ENCODE results near the gene PRCC. TPM values are rescaled to one million over a fixed set of nuclear protein-coding genes. Genes with fewer than 3 reads are reported as not detected.
"Not testable (repeated sequence)": the region's sequence is repeated elsewhere in the genome, so short reads cannot be mapped to it uniquely, and the experiment has no call there.

The PRCC gene
- total RNA-seq, 1 donor from 2014 or later = 64.4 TPM

DNA sequence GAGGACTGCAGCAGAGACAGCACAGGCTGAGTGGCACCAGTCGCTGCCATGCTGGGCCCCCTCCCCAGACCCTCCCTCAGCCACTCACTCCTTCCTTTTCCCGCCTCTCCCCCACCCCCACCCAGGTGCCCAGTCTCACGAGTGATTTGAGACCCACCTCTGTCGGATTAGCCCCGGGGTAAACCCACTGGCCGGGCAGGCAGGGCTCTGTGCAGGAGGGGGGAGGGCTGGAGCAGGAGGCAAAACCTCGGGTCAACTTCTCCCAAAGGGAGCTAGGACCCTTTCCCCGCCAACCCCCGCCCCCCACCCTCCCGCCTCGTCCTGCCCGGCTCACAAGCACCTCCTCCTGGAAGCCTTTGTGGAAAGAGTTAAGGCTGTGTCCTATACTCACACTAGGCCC lies 23.0 kb upstream of the PRCC start:
- no peak for DNase-seq (ENCODE audit: low spot score)

DNA sequence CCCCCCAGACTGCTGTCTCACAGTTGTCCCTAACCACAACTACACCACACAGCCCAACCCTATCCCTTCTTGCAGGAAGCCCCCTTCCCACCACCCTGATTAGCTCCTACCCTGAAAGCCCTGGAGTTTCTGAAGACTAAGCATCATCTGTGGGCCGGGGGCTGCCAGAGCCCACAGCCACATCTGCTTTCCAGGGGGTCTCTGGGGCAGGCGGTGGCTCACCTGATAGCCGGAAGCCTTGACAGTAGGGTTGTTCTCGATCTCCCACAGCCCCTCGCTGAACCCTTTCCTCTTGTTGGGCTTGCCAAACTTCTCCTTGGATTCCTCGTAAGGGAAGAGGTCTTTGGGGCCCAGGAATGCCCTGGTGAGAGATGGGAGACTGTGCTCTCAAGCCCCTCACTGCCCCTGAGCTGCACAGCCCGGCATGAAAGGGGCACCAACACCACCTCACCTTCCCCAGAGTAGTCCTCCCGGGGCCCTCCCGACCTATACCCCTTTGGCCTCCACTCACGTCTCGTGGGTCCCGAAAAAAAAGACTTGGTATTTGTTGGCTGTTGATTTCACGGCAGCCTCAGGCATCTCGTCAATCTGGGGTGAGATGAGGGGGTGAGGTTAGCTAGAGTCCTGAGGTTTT lies 22.4 kb upstream of the PRCC start:
- DNase-seq (ENCODE audit: low spot score) = no peak

GRCh38 chr1:156745881-156746280 lies 21.5 kb upstream of the PRCC start:
- DNase-seq (ENCODE audit: low spot score) = no peak

DNA sequence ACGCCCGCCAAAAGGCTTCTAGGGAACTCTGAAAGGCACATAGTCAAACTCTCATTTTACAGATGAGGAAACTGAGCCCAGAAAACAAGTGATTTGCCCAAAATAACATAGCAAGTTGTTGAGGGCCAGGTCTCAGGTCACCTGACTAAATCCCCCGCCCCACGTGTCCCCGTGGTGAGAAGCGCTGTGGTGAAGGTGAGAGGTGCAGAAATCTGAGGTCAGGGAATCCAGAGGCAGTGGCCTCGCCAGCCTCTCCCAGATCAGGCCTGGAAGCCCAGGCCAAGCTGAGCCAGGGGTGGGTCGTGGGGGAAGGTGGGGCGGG lies 21.0 kb upstream of the PRCC start:
- no peak for DNase-seq (ENCODE audit: low spot score)

DNA sequence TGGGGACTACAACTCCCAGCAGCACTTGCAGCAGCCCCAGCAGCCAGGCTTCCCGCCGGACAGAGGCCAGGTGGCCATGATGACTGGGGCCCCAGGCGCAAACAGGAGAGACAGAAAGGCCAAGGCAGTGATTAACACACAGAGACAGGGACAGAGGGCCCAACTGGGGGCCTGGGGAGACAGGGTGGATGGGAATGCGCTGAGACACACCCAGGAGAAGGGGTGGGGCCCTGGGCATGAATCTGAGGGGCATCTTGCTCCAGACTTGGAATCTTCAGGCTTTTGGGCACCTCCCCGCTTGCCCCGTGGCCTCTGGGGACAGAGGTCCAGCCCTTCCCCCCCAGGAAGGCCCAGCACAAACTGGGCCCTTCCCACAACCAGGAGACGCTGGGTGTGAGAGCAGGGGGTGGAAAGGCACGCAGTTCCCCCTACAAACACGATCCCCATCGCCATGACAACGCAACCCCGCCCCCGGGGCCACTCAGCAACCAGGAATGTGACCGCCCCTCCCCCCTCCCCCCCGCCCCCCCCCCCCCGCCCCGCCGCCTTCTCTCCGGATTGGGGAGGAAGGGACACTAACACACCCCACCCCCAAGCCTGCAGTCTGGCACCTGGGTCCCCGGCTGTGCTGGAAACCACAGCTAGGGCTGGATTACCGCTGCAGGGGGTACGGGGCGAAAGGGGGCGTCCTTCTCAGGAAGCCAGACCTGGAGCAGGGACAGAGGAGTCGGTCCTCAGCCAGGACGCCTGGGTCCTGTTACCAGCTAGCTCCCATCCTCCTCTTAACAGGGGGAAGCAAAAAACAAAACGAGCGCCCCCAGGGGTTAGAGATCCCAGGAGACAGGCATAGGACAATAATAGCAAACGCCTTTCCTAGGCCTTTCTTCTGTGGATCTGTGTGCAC lies 20.4 kb upstream of the PRCC start:
- DNase-seq (ENCODE audit: low spot score) = peak; percentile 98

- no peak for DNase-seq (ENCODE audit: low spot score)
Observed at GRCh38 chr1:156747742-156748669, 19.3 kb upstream of the PRCC start.

- DNase-seq (ENCODE audit: low spot score) = no peak
Observed at GRCh38 chr1:156748670-156749418, 18.5 kb upstream of the PRCC start.

DNA sequence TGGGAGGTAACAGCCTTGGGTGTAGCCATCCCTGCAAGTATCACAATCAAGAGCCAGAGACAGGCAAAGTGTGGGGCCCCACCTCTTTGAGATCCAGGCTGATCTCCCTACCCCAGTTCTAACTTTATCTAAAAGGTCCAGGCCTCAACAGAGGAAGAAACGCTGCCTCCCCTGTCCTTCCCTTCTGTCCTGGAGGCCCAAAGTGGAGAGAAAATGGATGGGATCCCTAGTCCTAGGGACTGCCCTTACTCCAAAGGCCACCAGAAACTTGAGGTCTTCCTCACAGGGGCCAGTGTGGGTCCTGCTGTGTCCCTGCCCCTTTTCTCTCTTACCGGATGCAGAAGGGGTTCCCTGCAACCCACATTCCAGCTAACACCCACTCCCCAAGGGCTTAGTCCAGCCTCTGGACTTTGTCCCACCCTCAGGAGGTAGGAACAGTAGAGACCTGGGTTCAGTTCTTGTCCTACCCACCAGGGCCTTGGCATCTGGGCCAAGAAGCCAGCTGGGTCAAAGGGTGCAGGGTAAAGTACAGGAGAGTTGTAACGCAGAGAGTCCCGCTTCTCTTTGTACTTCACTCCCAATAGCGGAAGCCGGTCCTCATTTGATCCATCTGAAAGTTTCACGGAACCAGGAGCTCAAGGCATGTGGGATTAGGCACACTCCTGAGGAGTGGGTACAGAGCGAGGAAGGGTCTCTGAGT lies 17.8 kb upstream of the PRCC start:
- DNase-seq (ENCODE audit: low spot score) = no peak

GRCh38 chr1:156750191-156750672 lies 17.1 kb upstream of the PRCC start:
- DNase-seq (ENCODE audit: low spot score) = no peak

GRCh38 chr1:156750711-156751450 lies 16.5 kb upstream of the PRCC start:
- DNase-seq (ENCODE audit: low spot score) = no peak

DNA sequence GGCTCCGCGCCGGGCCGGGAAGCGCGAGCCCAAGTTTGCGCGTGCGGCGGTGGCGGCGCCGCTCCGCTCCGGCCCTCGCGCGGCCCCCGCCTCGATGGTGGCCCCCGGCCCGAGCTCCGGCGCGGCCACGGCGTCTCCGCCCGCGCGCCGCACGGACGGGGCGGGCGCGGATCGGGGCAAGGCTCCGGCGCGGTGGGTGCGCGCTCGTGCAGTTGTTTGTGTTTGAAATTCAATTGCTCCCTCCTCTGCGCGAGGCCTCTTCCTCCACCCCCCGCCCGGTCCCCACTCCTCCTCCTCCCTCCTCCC lies 15.9 kb upstream of the PRCC start, which contains the start of gene HDGF:
HDGF (minus strand) TSS at position 225 of the 306 bp plus-strand sequence. CDS start 246 bp downstream, outside the sequence.
- DNase-seq (ENCODE audit: low spot score) = no peak

DNA sequence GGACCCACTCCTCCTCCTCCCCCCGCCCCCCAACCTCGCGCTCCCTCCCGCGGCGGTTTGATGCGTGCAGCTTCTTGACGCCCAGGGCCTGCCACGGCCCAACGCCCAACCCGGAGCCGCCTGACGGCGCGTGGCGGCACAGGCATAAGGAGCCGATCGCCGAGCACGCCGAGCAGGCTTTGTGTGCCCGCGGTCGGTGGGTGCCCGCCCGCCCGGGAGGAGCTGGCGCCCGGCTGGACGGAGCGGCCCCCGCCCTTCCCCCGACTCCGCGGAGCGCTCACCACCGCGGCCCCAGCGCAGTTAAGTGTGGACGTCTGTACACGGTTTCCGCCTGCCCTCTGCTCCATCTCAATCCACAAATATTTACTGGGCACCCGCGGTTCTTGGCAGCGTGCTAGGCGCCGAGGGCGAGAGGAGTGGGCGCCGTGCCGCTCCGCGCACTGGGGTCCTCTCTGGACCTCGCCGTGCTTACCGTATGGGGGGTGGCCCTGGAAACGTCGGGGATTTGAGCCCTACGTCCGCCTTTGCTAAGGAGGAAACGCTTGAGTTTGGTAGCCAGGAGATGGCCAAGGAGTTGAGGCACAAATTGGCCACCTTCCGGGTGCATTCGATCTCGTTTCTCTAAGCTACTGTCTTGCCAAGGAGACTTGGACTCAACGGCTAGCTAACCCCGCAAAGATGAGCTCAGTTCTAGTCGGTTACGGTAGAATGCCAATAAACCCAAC lies 15.4 kb upstream of the PRCC start:
- DNase-seq (ENCODE audit: low spot score) = peak; percentile 99

DNA sequence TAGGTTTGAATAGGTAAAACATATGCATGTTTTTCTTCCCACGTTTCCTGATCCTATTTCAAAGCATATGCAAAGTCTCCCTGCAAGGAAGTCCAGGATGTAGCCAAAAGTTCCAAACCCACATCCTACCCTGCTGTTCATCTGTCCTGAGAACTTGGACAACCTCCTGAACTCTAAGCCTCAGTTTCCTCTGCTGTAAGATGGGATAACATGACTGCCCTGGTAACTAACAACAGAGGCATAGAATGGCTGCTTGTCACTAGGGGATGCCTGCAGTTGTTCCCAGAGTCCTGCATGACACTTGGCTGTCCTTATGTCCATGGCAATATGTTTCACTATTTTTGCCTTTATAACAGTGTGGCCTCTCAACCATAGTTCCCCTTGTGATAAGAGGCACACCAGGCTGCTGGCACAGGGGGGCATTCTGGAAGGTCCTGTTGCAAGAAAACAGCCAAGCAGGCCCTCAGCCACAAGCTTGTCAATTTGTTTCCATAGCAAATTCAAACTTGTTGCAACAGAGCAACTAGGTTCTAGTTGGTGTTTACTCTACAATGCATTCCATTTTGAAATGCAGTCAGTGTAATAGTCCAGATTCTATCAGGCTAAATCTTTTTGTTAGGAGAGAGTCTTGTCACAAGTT lies 14.4 kb upstream of the PRCC start:
- DNase-seq (ENCODE audit: low spot score) = peak; percentile 47

DNA sequence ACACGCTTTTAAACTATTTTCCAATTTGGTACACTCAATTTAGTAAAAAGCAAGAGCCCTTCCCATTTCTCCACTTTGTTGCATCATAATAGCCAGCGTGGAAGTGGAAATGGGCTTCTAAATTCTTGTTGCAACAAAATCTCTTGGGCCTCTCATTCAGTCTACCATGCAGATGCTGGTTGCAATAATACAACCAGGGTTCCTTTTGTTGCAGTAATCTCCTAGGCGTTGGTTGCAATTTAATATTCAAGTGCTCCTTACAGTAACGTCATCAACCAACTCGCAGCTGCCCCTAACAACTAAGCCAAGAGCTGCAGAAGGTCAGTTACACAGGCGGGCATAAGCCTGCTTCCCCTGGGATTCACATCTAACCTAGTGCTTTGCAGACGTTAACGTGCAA lies 13.1 kb upstream of the PRCC start:
- peak; percentile 68 for DNase-seq (ENCODE audit: low spot score)

DNA sequence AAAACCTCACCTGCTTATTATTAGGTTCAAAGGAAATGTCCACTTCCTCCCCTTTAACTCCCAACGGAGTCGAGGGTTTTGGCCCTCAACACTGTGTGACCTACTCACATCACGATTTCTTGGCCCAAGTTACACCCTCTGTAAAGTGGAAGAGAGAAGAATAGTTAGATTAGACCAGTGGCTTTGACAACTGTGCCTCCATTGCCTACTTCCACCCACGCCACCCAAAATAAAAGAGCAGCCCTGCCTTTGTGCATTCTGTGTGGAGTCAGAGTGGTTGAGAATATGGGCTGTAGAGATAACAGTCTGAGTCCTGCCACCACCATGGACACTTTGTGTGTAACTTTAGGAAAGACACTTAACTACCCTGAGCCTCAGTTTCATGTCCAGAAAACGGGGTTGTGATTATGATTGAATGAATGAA lies 11.8 kb upstream of the PRCC start:
- no peak for DNase-seq (ENCODE audit: low spot score)

DNA sequence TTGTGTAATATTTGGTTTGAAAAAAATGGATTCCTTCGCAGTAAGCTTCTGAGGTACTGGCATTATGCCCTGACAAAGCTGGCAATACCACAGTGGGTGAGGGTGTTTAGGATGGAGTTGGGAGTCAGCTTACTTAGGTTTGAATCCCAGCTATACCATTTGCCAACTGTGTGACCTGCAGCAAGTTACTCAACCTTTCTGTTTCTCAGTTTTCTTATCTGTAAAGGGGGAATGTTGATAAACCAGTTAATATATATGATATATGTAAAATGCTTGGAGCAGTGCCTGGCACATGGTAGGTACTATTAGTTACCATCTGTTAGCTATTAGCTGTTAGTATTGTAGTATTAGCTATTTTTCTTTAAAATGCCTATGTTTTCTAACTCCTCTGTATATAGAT lies 11.0 kb upstream of the PRCC start:
- no peak for DNase-seq (ENCODE audit: low spot score)

DNA sequence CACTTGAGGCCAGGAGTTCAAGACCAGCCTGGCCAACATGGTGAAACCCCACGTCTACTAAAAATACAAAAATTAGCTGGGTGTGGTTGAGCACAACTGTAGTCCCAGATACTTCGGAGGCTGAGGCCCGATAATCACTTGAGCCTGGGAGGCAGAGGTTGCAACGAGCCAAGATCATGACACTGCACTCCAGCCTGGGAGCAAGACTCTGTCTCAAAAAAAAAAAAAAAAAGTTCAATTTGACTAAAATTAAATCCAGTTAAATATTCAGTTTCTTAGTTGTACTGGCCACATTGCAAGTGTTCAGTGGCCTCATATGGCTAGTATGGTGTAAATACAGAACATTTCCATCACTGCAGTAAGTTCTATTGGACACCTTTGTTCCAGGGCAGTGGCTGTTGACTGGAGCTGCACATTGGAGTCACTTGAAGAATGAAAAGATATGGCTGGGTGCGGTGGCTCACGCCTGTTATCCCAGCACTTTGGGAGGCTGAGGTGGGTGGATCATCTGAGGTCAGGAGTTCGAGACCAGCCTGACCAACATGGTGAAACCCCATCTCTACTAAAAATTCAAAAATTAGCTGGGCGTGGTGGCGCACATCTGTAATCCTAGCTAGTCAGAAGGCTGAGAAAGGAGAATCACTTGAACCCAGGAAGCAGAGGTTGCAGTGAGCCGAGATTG lies 9.6 kb upstream of the PRCC start:
- not testable (repeated sequence) for DNase-seq (ENCODE audit: low spot score)
